Endometrial microvascular endothelial cells (primary cell): ENCODE results near the gene CEP128. TPM values are rescaled to one million over a fixed set of nuclear protein-coding genes. Genes with fewer than 3 reads are reported as not detected.

ENCODE experiments used
- in situ Hi-C: cut with HindIII; loops from 2 replicates; pipeline ENCODE4 v1.10.0; 2017; ENCODE audit warnings: low sequenced_read_pairs, low pct_unique_long_range_greater_than_20kb; ENCODE audit errors: inconsistent ontology term
- total RNA-seq: library from RNA; depleted of rRNA; stranded (reverse); fragments of >200 nt; gene quantifications from one replicate; pipeline ENCODE4 v1.2.3, GENCODE V29; 2015; ENCODE audit errors: inconsistent ontology term

Gene CEP128
- total RNA-seq, 1 donor from 2014 or later, result 5.4 TPM

DNA sequence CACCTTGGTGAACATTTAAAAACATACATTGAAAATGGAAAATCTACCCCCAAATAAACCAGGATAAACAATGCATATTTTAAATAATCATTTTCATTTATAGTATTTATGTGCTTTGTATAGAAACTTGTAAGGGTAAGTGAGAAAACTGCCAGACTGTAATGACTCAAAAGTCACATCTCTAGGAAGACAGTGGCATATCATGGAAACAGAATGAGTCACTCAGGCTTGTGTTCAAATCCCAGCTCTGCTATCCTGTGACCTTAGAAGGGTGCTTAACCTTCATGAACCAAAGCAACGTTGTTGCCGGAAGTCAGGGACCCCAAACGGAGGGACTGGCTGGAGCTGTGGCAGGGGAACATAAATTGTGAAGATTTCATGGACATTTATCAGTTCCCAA, 142.7 kb downstream of the CEP128 start:
- in situ Hi-C loops, result no loop called here

DNA sequence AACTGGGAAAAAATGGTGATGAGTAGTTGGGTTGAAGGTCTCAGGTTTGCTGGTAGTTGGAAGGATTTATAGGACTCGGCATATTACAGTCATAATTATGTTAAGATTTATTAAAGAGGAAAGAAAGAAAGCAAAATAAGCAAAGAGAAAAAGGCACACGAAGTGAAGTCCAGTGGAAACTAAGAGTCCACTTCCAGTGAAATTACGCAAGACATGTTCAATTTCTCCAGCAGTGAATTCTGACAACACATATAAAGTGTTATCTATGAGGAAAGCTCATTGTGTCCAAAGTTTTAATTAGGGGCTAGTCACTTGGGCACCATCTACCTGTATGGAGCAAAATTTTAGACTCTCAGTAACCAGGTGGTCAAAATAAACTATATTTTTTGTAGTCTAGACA, 143.3 kb downstream of the CEP128 start:
- in situ Hi-C loops, result no loop called here

DNA sequence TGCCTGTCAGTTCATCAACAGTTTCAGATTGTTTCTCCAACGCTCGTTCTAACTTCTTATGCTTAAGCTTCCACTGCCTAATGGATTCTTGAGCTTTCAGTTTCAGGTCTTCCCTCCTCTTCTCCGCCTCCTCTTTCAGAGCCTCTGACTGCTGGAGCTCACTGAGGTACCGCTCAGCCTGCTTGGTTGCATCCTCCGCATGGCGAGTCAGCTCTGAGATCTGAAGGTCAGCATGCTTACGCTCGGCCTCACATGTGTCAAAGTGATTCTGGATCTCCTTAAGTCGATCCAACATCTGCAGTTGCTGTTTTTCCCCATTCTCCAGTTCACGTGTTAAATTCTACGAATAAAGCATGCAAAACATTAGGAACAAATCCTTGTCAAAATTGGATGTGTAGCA, 148.8 kb downstream of the CEP128 start:
- in situ Hi-C loops, result no loop called here

DNA sequence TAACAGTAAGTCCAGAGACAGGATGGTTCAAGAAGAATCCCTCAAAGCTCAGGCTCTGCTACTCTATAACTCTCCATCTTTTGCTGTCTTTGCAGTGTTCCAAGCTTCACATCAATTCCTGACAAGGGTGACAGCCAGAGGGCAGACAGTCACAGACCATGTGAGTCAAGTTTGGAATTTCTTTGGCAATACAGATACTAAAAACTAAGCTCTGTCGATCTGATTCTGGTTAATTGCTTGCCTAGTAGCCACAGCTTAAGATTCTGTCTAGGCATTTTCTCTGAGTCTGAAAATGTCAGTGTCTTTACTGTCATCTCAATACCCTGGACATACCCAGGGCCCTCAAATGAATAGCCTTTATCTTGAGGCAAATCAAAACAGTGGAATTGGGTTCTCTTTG, 153.7 kb downstream of the CEP128 start:
- in situ Hi-C loops, result no loop called here

DNA sequence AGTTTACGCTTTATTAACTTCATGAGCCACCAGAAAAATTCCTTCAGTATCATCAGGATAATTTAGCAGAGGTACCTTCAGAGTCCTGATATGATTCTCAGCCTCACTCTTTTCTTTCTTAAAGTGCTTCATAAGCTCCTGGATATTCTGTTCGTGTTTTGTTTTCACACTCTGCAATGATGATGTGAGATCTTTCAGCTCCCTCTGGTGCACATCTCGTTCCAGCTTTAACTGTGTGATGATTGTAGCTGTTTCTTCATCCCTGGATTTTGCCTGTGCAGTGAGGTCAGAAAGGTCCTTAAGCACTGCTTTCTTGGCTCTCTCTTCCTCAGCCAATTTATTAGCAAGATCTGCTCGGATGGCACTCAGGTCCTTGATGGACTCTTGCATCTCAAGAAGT, 156.7 kb downstream of the CEP128 start:
- in situ Hi-C loops, result no loop called here

DNA sequence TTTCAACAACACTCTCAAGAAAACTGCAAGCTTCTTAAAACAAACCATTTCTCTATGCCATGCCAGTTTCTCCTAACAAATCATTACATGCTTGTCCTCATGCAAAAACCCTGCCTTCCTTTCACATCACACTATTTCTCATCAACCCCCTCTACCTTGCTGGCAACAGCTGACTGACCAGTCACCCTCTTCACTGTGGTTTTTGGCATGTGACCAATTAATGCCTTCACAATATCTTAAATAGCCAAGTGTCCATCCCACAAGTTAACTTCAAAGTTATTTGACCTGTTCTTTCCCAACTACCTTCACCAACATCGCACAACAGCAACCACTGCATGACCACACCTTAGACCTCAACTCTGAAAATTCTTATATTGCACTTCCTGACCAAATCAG, 159.6 kb downstream of the CEP128 start:
- in situ Hi-C loops, result no loop called here

DNA sequence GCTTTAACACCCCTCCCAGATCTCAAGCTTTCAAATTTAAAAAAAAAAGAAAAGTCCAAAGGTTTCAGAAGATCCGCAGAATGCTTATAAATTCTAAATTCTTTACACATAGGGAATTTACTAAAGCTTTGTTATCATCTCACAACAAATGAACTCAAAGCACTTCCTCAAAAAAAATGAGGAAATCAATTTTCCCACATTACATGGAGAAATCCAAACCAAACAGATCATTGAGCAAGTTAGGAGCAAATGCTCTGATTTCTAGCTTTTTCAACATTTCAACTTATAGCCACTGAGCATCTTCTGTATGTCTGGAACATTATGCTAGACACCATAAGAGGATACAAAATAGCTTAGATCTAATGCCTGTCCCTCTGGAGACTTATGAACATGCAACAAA, 161.0 kb downstream of the CEP128 start:
- in situ Hi-C loops, result no loop called here

DNA sequence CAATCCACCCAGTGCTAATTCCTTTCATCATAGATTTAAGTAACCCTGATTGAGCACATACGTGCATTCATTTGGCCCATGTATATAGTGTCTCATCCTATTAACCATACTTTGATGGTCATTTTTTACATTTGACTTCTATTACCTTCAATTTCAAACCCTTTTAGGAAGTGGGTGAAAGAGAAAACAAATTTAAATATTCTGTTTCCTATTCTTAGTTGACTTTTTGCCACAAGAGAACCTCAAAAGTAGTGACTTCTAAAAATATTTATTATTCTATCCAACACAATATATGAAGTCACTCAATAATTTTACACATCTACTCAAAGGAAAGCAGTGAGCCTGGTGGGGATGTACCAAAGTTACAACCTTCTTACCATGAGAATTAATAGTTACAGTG, 164.9 kb downstream of the CEP128 start:
- in situ Hi-C loops, result no loop called here

DNA sequence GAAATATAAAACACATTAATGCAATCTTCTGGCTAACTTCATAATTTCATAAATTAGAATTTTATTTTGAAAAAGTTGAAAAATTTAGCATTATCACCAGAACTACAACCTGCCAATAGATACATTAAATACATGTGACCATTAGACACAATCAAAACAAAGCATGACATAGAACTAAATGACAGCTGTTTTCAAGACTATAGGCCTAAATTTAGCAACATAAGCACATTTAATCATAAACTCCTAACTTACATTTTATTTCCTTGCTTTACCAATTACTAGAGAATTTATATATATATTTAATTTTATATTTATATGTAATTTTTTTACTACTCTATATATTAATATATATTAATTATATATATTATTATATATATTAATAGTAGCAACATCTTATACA, 165.4 kb downstream of the CEP128 start:
- in situ Hi-C loops, result no loop called here

DNA sequence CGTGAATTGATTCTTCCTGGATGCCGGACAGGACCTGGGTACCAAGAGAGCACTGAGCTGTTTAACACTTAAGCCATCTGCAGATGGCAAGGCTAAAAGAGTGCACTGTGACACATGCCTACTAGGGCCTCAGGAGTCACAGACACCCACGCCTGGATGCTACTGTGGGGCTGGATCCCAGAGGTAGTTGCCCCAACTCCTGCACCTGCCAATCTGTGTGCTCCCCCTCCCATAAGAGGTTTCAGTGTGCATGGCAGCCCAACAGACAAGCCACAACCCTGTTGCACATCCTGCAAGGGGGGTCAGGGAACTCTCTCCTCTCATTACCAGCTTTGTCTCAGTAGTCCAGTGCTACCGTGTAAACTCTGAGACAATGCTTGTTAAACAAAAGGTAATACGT, 169.0 kb downstream of the CEP128 start:
- in situ Hi-C loops, result no loop called here

DNA sequence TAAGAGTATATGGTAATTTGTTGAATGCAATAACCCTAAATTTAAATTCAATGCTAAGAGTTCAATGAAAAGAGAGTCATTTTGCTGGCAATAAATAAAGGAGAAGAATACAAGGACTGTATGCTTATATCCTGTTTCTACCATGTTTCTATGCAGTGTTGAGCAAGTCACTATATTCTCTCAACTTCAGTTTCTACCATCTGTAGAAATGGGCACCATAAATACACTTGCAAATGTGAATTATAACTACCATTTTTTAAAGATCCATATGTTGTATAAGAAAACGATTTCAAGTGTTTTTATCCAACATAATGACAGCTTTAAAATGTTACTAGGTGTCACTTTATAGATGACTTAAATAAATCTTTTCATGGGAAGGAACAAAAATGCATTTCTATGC, 170.3 kb downstream of the CEP128 start:
- in situ Hi-C loops, result no loop called here

DNA sequence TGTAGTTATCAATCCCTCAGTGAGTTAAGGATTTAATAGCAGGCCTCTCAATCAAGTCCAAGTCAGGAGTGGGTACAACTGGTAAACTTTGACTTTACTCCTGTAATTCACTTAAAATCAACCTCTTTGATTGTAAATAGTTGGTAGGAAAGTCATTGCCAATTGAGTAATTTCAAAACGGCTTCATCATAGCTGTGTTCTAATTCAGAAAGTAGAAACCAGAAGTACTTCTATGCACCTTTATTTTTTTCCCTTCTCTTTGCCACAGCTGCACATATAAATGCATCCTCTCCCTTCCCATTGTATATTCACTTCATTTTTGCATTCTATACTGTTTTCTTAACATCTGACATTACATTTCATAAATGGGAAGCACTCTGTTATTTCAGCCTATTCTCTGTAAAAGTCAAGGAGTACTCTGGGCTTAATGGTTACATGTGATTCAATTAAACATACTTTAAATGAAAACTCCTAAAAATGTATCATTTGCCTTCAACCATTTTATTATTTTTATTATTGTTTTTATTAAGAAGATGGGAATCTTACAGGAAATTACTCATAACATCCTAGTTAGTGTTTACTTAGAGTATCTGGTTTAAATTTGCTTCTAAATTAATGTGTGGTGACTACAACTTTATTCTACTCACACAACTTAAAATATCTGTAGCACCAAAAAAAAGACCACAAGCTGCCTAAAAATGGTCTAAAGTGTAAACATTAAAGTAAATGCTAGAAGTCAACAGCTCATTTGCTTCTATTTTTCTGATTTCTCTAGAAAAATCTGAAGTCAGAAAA, 171.2 kb downstream of the CEP128 start:
- in situ Hi-C loops, result no loop called here

DNA sequence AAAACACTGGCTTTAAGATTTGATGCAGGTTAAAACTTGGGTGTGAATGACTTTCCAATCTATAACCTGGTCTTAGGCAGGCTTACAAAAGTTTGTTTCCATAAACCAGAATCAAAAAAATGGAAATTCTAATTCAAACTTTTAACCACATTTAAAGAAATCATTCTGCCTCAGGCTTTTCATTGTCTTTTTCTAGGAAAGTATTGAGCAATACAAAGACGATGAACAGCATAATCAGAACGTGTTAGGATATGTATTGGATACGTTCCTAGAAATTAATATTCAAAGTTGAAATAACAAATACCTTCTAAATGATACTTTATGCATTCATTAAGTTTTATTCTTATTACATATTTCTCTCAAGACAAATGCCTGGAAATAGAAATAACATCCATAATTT, 172.9 kb downstream of the CEP128 start:
- in situ Hi-C loops, result no loop called here

DNA sequence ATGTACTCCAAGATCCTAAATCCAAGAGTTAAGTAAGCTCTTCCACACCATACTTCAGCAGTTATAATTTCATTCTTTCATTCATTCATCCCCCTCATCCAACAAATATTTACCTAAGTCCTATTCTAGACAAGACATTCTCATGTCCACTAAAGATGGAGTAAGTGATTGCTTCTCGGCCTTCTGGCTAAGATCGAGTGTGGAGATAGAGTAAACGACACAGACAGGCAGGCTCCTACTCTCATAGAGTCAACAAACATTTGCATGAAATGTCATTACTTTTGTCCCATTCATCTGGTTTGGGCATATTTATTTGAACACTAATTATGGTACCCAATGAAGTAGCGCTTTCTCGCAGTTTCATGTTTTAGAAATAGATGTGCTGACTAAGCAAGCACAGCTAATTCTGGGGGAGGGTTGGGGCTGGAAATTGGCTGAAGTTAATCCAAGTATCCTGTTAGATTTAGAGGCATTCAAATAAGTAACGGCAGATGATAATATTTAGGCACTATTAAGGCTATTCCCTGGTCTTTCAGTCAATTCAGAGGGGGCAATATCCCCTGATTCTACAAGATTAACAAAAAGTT, 176.5 kb downstream of the CEP128 start:
- in situ Hi-C loops, result no loop called here

DNA sequence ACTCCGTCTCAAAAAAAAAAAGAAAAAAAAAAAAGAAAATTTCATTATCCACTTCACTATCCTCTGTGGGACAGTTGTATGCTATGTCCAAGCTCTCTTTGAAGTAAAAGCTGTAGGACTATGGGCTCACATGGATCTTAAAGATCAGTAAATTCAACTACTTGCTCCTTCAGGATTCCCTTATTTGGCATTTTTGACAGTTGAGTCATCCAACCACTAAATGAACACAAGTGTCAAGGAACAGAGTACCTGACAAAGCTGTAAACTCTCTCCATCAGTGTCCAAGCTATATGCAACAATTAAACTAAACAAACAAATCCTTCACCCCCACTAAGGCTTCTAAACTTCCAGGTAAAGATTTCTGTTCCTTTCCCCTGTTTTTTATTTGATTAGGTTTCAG, 177.0 kb downstream of the CEP128 start:
- in situ Hi-C loops, result no loop called here

DNA sequence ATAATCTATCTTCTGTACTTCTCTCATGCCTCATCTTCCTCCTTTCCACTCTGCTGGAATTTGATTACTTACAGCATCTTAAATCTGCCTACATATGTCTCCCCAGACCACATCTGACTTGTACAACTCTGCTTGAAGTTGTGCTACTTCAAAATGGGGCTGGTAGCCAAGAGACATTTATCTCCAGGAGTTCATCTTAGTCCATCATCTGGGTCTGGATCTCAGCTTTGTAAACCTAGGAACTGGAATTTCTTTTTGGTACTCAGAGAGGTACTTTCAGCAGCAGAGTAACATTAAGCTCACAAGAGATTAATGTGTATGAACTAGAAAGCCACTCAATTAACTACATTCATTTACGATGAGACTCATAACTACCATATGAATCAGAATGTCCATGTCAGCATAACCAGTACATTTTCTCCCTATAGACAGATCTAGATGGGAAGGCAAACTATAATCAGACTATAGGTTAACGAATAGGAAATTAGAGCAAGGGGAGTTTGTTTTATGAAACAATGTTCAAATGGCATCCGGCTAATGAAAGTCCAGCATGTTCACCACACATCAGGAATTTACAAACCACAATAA, 178.8 kb downstream of the CEP128 start:
- in situ Hi-C loops, result no loop called here

DNA sequence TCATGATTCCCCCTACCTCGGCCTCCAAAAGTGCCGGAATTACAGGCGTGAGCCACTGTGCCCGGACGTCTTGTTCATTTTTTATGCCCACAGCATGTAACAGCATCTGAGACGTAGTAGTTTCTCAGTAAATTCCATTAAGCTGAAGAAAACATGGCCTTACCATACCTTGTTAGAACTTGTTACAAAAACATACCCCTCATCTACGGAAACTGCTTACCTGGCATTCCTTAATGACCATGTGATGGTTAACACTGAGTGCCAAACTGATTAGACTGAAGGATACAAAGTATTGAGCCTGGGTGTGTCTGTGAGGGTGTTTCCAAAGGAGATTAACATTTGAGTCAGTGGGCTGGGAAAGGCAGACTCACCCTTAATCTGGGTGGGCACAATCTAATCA, 186.8 kb downstream of the CEP128 start:
- in situ Hi-C loops, result no loop called here

DNA sequence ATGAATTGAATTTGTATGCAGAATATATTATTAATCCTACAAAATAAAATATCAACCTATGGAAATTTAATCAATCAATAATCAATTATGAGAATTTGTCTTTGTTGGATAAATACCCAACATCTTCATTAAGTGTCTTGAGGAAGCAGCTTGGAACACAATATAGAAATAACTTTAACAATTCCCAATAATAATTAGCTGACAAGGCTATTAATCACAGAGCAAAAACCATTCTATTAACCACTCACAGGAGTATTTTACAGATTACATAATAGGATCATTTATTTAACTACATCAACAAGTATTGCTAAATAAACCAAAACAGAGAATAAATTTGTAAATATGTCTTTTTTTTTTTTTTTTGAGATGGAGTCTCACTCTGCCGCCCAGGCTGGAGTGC, 190.3 kb downstream of the CEP128 start:
- in situ Hi-C loops, result no loop called here

DNA sequence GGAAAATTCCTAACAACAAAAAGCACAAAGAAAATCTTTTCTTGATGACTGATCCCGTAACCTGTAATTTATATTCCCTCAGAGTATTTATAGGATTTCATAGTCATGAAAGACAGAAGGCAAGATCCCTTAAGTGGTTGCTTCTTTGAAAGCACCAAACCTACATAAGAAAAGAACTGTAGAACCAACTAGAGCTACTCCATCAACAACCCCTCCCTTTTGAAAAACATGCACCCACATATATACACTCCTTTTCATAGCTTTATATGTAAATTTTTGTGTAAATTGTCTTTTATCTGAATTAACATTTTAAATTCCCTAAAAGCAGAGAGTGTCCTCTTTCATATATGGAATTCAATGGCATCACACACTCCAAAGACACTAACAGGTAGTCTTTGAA, 215.3 kb downstream of the CEP128 start:
- in situ Hi-C loops, result no loop called here

DNA sequence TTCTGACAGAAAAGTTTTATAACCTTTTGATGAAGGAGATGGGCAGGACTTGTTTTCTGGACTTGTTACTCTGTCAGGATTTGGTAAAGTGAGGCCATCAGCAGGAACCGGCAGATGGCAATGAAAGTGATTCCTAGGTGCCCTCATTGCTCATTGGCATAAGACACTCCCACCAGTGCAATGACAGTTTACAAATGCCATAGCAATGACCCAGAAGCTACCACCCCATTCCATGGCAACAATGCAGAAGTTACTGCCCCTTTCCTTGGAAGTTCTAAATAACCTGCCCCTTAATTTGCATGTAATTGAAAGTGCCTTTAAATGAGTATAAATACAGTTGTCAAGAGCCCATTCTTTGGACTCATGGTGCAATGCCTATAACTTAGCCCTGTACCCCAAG, 222.6 kb downstream of the CEP128 start:
- in situ Hi-C loops, result no loop called here
